ENCODE measurements around the gene LOC128125822.
"Not testable (repeated sequence)": the region's sequence is repeated elsewhere in the genome, so short reads cannot be mapped to it uniquely, and the experiment has no call there.

The LOC128125822 gene

GRCh38 chr6:63576985-63577712, 4.9 kb downstream of the LOC128125822 start:
- in situ Hi-C loops (cut with HindIII; ENCODE audit: low pct_unique_long_range_greater_than_20kb, low sequenced_read_pairs), result no loop called here
- no peak for DNase-seq (ENCODE audit: low read depth)

- in situ Hi-C loops (cut with HindIII; ENCODE audit: low pct_unique_long_range_greater_than_20kb, low sequenced_read_pairs), result no loop called here
- no peak for DNase-seq (ENCODE audit: low read depth)
Measured at GRCh38 chr6:63578757-63579156, 6.5 kb downstream of the LOC128125822 start.

GRCh38 chr6:63579937-63580703, 7.8 kb downstream of the LOC128125822 start:
- DNase-seq (ENCODE audit: low read depth), result no peak
- in situ Hi-C loops (cut with HindIII; ENCODE audit: low pct_unique_long_range_greater_than_20kb, low sequenced_read_pairs), result no loop called here

- no peak for DNase-seq (ENCODE audit: low read depth)
- in situ Hi-C loops (cut with HindIII; ENCODE audit: low pct_unique_long_range_greater_than_20kb, low sequenced_read_pairs), result no loop called here
Measured at GRCh38 chr6:63580704-63580961, 8.4 kb downstream of the LOC128125822 start.

GRCh38 chr6:63581355-63582013, 9.2 kb downstream of the LOC128125822 start:
- in situ Hi-C loops (cut with HindIII; ENCODE audit: low pct_unique_long_range_greater_than_20kb, low sequenced_read_pairs), result no loop called here

GRCh38 chr6:63582579-63583231, 10.4 kb downstream of the LOC128125822 start:
- DNase-seq (ENCODE audit: low read depth), result no peak
- in situ Hi-C loops (cut with HindIII; ENCODE audit: low pct_unique_long_range_greater_than_20kb, low sequenced_read_pairs), result no loop called here

More at GRCh38 chr6:63581355-63582013, 9.2 kb downstream of the LOC128125822 start:
- no peak for DNase-seq (ENCODE audit: low read depth)

GRCh38 chr6:63584125-63584514, 11.8 kb downstream of the LOC128125822 start:
- in situ Hi-C loops (cut with HindIII; ENCODE audit: low pct_unique_long_range_greater_than_20kb, low sequenced_read_pairs), result no loop called here
- no peak for DNase-seq (ENCODE audit: low read depth)

- in situ Hi-C loops (cut with HindIII; ENCODE audit: low pct_unique_long_range_greater_than_20kb, low sequenced_read_pairs), result no loop called here
- DNase-seq (ENCODE audit: low read depth), result no peak
Measured at GRCh38 chr6:63584566-63584965, 12.3 kb downstream of the LOC128125822 start.

GRCh38 chr6:63585652-63586051, 13.4 kb downstream of the LOC128125822 start:
- in situ Hi-C loops (cut with HindIII; ENCODE audit: low pct_unique_long_range_greater_than_20kb, low sequenced_read_pairs); DNase-seq (ENCODE audit: low read depth): not testable (repeated sequence)

- DNase-seq (ENCODE audit: low read depth), result no peak
- in situ Hi-C loops (cut with HindIII; ENCODE audit: low pct_unique_long_range_greater_than_20kb, low sequenced_read_pairs), result no loop called here
Measured at GRCh38 chr6:63589952-63590411, 17.7 kb downstream of the LOC128125822 start.

- in situ Hi-C loops (cut with HindIII; ENCODE audit: low pct_unique_long_range_greater_than_20kb, low sequenced_read_pairs), result no loop called here
- no peak for DNase-seq (ENCODE audit: low read depth)
Measured at GRCh38 chr6:63592886-63593285, 20.6 kb downstream of the LOC128125822 start.

- peak; percentile 75 for DNase-seq (ENCODE audit: low read depth)
- in situ Hi-C loops (cut with HindIII; ENCODE audit: low pct_unique_long_range_greater_than_20kb, low sequenced_read_pairs), result no loop called here
Measured at GRCh38 chr6:63597141-63598048, 25.1 kb downstream of the LOC128125822 start.

GRCh38 chr6:63598049-63599036, 26.1 kb downstream of the LOC128125822 start:
- DNase-seq (ENCODE audit: low read depth), result peak; percentile 79
- in situ Hi-C loops (cut with HindIII; ENCODE audit: low pct_unique_long_range_greater_than_20kb, low sequenced_read_pairs), result no loop called here

- in situ Hi-C loops (cut with HindIII; ENCODE audit: low pct_unique_long_range_greater_than_20kb, low sequenced_read_pairs), result no loop called here
- DNase-seq (ENCODE audit: low read depth), result no peak
Measured at GRCh38 chr6:63599243-63599642, 27.0 kb downstream of the LOC128125822 start.

GRCh38 chr6:63600136-63600535, 27.9 kb downstream of the LOC128125822 start:
- DNase-seq (ENCODE audit: low read depth), result no peak
- in situ Hi-C loops (cut with HindIII; ENCODE audit: low pct_unique_long_range_greater_than_20kb, low sequenced_read_pairs), result no loop called here

GRCh38 chr6:63609231-63609630, 37.0 kb downstream of the LOC128125822 start:
- in situ Hi-C loops (cut with HindIII; ENCODE audit: low pct_unique_long_range_greater_than_20kb, low sequenced_read_pairs), result no loop called here
- no peak for DNase-seq (ENCODE audit: low read depth)

- in situ Hi-C loops (cut with HindIII; ENCODE audit: low pct_unique_long_range_greater_than_20kb, low sequenced_read_pairs), result no loop called here
- DNase-seq (ENCODE audit: low read depth), result no peak
Measured at GRCh38 chr6:63610944-63611343, 38.7 kb downstream of the LOC128125822 start.

Measured in Caki2 (cell line).